NCI-H69 (cell line): ENCODE measurements around the gene CTDSP1.
A peak's percentile ranks its signal among the peaks of the same experiment; 100 is the strongest.

Experiments used
- DNase-seq: peaks from one replicate; lab custom pipeline; 2025; lab: John Stamatoyannopoulos, UW

Gene CTDSP1

GRCh38 chr2:218400167-218400929, 680 bp downstream of the CTDSP1 start:
- peak; percentile 47 for DNase-seq

DNA sequence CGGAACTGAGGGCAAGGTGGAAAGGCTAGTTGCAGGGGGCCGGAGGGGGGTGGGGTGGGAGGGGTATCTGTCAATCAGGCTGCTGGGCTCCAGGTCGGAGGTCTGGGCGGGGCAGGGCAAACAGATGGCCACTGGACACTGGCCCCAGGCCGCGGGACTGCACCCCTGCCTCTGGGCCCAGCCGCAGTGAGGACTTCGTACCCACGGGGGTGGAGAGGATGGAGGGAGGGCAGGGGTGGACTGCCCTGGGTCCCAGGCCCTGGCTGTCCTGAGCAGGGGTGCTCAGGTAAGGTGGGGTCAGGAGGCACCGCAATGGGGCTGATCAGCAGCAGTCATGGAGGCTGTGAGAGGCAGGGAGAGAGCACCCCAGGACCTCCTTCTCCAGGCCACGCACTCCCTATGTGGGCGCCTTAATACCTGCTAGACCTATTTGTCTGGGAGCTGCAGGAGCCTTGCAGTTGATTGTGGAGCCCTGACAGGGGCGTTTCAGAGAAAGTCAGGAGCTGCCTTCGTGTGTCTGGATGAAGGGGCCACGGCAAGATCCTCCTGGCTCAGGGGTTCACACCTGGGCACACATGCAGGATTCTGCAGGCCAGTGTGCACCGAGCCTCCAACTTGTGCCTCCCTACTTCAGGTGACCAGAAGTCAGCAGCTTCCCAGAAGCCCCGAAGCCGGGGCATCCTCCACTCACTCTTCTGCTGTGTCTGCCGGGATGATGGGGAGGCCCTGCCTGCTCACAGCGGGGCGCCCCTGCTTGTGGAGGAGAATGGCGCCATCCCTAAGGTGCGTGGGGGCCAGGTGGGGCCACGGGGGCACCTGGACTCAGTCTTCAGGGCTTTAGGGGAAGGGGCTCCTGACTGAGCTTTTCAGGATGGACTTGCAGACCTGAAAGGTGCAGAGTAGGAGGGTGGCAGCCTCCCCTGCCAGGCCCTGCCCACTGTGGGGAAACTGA, 1.5 kb downstream of the CTDSP1 start:
- DNase-seq, result no peak

GRCh38 chr2:218401890-218402289, 2.2 kb downstream of the CTDSP1 start:
- no peak for DNase-seq

GRCh38 chr2:218402491-218402901, 2.8 kb downstream of the CTDSP1 start:
- DNase-seq, result no peak

- DNase-seq, result no peak
Measured at GRCh38 chr2:218402911-218403411, 3.3 kb downstream of the CTDSP1 start.

DNA sequence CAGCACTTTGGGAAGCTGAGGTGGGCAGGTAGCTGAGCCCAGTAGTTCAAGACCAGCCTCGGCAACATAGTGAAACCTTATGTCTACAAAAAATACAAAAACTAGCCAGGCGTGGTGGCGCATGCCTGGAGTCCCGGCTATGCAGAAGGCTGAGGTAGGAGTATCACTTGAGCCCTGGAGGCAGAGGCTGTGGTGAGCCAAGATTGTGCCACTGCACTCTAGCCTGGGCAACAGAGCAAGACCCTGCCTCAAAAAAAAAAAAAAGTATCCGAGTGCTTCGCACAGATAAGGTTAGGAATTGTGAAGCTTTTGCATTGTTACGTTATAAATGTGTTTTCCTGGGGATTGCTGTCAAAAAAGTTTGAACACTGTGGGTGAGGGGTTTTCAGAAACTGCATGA, 4.1 kb downstream of the CTDSP1 start:
- no peak for DNase-seq

DNA sequence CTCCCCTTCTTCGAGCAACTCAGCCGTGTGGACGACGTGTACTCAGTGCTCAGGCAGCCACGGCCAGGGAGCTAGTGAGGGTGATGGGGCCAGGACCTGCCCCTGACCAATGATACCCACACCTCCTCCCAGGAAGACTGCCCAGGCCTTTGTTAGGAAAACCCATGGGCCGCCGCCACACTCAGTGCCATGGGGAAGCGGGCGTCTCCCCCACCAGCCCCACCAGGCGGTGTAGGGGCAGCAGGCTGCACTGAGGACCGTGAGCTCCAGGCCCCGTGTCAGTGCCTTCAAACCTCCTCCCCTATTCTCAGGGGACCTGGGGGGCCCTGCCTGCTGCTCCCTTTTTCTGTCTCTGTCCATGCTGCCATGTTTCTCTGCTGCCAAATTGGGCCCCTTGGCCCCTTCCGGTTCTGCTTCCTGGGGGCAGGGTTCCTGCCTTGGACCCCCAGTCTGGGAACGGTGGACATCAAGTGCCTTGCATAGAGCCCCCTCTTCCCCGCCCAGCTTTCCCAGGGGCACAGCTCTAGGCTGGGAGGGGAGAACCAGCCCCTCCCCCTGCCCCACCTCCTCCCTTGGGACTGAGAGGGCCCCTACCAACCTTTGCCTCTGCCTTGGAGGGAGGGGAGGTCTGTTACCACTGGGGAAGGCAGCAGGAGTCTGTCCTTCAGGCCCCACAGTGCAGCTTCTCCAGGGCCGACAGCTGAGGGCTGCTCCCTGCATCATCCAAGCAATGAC, 4.8 kb downstream of the CTDSP1 start:
- DNase-seq, result peak; percentile 9

- no peak for DNase-seq
Measured at GRCh38 chr2:218405086-218405745, 5.5 kb downstream of the CTDSP1 start.

DNA sequence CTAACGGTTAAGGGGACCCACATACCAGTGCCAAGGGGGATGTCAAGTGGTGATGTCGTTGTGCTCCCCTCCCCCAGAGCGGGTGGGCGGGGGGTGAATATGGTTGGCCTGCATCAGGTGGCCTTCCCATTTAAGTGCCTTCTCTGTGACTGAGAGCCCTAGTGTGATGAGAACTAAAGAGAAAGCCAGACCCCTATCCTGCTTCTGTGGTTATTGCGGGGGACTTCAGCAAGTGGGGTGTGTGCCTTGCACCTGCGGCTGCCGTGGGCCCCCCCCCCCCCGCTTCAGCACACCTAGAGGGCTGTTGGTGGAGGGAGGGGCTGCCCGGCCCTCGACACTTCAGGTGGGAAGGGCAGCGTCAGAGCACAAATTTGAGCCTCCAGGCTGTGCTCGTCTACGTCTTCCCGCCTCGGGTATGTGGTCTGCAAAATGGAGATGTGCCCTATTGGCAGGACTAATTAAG, 6.1 kb downstream of the CTDSP1 start:
- DNase-seq, result no peak

- peak; percentile 95 for DNase-seq
Measured at GRCh38 chr2:218406209-218406948, 6.7 kb downstream of the CTDSP1 start.

GRCh38 chr2:218406949-218407618, 7.4 kb downstream of the CTDSP1 start:
- DNase-seq, result peak; percentile 67

DNA sequence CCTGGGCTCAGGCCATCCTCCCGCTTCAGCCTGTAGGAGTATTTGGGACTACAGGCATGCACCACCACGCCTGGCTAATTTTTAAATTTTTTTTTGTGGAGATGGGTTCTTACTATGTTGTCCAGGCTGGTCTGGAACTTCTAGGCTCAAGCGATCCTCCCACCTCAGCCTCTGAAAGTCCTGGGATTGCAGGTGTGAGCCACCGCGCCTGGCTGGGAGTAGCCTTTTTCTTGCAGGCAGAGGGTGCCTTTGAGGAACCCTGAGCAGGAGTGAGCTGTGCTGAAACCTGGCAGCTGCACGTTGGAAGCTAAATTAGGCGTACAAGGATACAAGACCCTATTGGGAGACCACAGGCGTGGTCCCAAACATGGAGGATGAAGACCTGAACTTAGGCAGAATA, 8.0 kb downstream of the CTDSP1 start:
- no peak for DNase-seq

- DNase-seq, result no peak
Measured at GRCh38 chr2:218418321-218418716, 18.7 kb downstream of the CTDSP1 start.

GRCh38 chr2:218418717-218419458, 19.2 kb downstream of the CTDSP1 start, which contains the start of gene VIL1:
Gene VIL1 (plus strand): TSS chr2:218419123. CDS start chr2:218423779, 4,656 bp downstream.
- peak; percentile 65 for DNase-seq

- no peak for DNase-seq
Measured at GRCh38 chr2:218419630-218420216, 20.1 kb downstream of the CTDSP1 start.

DNA sequence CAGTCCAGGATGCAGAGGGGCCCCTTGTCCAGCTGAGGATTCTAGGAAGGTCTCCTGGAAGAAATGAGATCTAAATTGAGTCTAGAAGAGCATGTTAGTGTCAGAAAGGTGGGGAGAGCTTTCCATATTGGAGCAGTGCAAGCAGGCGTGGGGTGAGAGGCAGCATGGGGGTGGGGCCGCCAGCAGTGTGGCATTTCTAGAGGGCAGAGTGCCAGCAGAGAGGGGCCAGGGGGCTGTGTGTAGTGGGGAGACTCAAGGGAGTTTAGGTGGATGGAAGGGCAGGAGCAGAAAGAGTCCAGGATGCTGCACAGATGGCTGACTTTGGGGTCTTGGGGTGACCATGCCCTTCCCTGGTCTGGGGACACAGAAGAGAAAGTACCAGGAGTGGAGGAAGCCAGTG, 21.4 kb downstream of the CTDSP1 start:
- no peak for DNase-seq

GRCh38 chr2:218422403-218423086, 22.9 kb downstream of the CTDSP1 start:
- no peak for DNase-seq

GRCh38 chr2:218423584-218423983, 23.9 kb downstream of the CTDSP1 start:
- no peak for DNase-seq
